Neural cell (in vitro differentiated cells): ENCODE data around the gene WDSUB1.

Experiments
- CTCF ChIP-seq: fragments of 450-650 bp; IDR thresholded peaks from 2 replicates; pipeline ENCODE4 v1.5.1; 2014; ENCODE audit warnings: antibody characterized with exemption, mild to moderate bottlenecking, moderate library complexity; ENCODE audit not compliant: poor library complexity, severe bottlenecking
- POLR2AphosphoS5 ChIP-seq: IDR thresholded peaks from 2 replicates; pipeline ENCODE4 v1.6.1; 2012

GRCh38 chr2:159230145-159230877 lies 56.2 kb downstream of the WDSUB1 start:
- TF ChIP-seq CTCF (no peak), POLR2AphosphoS5 (no peak)
